Rectal smooth muscle tissue (tissue), 1 donor: ENCODE results near the gene AKT3.
"Not testable (repeated sequence)": the region's sequence is repeated elsewhere in the genome, so short reads cannot be mapped to it uniquely, and the experiment has no call there.

ENCODE experiments used
- H3K27ac ChIP-seq: one replicate; pipeline ENCODE4 v1.7.0; 2013; ENCODE audit warnings: low read depth, low read length, inconsistent platforms
- H3K27me3 ChIP-seq: one replicate; pipeline ENCODE4 v1.7.0; 2013; ENCODE audit warnings: low read length; ENCODE audit not compliant: control insufficient read depth, insufficient read depth
- H3K36me3 ChIP-seq: one replicate; pipeline ENCODE4 v1.7.0; 2013; ENCODE audit warnings: low read length; ENCODE audit not compliant: control insufficient read depth, insufficient read depth
- H3K4me1 ChIP-seq: one replicate; pipeline ENCODE4 v1.7.0; 2013; ENCODE audit warnings: low read length; ENCODE audit not compliant: control insufficient read depth, insufficient read depth
- H3K4me3 ChIP-seq: one replicate; pipeline ENCODE4 v1.7.0; 2013; ENCODE audit warnings: low read length
- H3K9ac ChIP-seq: one replicate; pipeline ENCODE4 v1.7.0; 2013; ENCODE audit warnings: low read length

AKT3 gene

DNA sequence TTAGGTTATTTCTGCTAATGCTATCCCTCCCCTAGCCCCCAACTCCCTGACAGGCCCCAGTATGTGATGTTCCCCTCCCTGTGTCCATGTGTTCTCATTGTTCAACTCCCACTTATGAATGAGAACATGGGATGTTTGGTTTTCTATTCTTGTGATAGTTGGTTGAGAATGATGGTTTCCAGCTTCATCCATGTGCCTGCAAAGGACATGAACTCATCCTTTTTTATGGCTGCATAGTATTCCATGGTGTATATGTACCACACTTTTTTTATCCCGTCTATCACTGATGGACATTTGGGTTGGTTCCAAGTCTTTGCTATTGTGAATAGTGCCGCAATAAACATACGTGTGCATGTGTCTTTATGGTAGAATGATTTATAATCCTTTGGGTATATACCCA, 200.5 kb downstream of the AKT3 start:
- H3K36me3 ChIP-seq, H3K9ac ChIP-seq, H3K4me3 ChIP-seq, H3K27me3 ChIP-seq, H3K4me1 ChIP-seq, H3K27ac ChIP-seq: not testable (repeated sequence)

DNA sequence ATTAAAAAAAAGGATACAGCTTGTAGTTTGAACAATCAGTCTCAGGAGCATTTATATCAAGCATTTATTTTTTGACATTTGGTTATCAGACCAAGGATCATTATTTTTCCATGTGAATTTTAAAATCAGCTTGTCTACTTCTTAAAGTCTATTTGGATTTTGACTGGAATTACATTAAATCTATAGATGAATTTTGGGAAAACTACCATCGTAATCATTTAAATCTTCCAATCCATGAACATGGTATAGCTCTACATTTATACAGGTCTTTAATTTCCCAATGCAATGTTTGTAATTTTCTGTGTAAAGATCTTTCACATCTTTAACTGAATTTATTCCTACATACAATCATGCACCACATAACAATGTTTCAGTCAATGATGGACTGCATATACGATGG, 203.2 kb downstream of the AKT3 start:
- no peak overlapping the region for H3K9ac ChIP-seq
- H3K4me1 ChIP-seq = no peaks in the 10 kb centered on the region
- peaks cover 2% of the 10 kb centered on the region for H3K36me3 ChIP-seq
- no peaks in the 10 kb centered on the region for H3K27me3 ChIP-seq
- no peak overlapping the region for H3K27ac ChIP-seq
- no peak overlapping the region for H3K4me3 ChIP-seq

DNA sequence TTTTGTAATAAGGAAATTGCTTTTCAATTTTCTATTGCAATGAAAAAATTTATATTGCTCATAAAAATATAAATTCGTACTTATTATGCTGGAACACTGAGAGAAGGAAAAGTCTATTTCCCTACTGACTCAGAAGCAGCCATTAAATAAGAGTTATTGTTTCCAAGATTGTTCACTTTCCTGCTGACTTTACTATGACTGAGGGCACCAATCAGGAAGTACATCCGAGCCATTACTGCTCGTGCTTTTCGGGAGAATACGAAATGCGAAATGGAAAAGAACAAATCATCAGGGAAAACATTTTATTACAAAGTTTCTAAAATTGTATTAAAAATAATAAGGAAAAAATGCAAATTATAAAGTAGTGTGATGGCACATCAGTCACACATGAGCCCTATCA, 204.8 kb downstream of the AKT3 start:
- Histone ChIP-seq H3K9ac (no peak overlapping the region), H3K27me3 (no peaks in the 10 kb centered on the region), H3K4me3 (no peak overlapping the region), H3K27ac (no peak overlapping the region), H3K4me1 (no peaks in the 10 kb centered on the region), H3K36me3 (peaks cover 2% of the 10 kb centered on the region)

DNA sequence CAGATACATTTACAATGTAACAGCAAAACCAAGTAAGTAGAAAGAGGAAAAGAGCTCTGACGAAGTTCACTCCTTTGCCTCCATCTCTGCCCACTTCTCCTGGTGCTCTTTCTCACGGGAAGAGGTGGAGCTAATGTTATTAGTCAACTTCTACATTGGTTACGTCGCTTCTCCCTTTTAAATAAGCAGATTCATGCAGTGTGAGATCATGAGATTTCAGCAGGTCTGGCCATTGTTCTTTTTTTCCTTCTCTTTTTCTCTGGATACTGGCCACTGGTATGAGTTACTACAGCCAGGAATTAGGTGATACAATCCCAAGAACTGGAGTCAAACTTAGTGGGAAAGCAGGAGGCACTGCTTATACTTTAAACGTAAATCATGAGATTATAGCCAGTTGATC, 207.1 kb downstream of the AKT3 start:
- Histone ChIP-seq H3K4me1 (no peaks in the 10 kb centered on the region), H3K4me3 (no peak overlapping the region), H3K27ac (no peak overlapping the region), H3K36me3 (peaks cover 2% of the 10 kb centered on the region), H3K9ac (no peak overlapping the region), H3K27me3 (no peaks in the 10 kb centered on the region)

DNA sequence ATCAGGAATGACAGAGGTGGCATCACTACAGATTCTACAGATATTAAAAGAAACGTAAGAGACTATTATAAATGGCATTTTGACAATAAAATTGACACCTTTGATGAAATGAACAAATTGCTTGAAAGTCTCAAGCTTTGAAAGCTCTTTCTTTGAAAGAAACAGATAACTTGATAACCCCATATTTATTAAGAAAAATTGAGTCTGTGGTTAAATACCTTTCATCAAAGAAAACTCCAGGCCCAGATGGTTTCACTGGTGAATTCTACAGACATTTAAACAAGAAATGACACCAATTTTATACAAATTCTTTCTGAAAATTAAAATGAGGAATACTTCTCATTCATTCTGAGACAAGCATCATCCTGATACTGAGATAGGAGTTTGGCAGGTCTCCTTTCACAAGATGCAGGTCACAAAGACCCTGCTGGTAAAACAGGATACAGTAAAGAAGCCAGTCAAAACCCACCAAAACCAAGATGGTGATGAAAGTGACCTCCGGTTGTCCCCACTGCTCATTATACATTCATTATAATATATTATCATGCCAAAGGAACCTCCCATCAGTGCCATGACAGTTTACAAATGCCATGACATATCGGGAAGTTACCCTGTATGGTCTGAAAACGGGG, 210.9 kb downstream of the AKT3 start:
- no peak overlapping the region for H3K9ac ChIP-seq
- H3K4me3 ChIP-seq = no peak overlapping the region

DNA sequence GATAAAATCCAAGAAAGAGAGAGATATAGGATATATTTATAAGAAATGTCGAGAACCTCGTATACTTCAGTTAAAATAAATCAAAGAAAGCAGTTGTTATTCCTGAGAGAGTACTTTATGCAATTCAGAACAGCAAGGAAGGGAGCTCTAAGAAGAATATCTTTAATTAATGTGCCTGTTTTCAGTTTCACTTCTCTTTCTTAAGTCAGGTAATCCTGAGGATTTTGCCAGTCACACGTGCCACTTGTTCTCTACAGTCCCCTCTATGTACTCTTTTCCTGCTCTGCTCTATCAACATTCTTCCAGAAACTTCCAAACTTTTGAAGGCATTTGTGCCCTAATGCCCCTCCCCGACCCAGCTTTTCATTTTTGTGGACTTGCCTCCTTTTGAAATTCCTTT, 211.9 kb downstream of the AKT3 start:
- no peak overlapping the region for H3K9ac ChIP-seq
- no peaks in the 10 kb centered on the region for H3K36me3 ChIP-seq
- no peaks in the 10 kb centered on the region for H3K4me1 ChIP-seq
- H3K27me3 ChIP-seq = no peaks in the 10 kb centered on the region
- H3K27ac ChIP-seq = no peak overlapping the region
- H3K4me3 ChIP-seq = no peak overlapping the region

More for the DNA sequence above, 210.9 kb downstream of the AKT3 start:
- H3K4me1 ChIP-seq = no peaks in the 10 kb centered on the region
- no peaks in the 10 kb centered on the region for H3K27me3 ChIP-seq
- no peaks in the 10 kb centered on the region for H3K36me3 ChIP-seq
- no peak overlapping the region for H3K27ac ChIP-seq

DNA sequence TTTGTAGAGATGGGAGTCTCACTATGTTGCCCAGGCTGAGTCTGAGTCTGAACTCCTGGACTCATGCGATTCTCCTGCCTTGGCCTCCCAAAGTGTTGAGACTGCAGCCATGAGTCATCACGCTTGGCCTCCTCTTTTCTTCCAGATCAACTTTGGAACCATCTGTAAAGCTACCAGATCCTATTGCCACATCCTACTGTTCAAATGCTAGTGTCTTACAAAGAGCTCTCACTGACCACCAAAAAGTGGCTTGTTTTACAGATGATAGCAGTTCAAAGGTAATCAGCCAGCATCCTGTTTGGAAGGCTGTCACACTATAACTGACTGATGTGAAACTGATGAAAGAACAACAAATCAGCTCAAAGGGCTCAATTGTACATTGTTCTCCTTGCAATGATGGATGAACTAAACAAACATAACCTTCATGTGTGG, 221.6 kb downstream of the AKT3 start:
- Histone ChIP-seq H3K36me3 (peaks cover 3% of the 10 kb centered on the region), H3K4me1 (no peaks in the 10 kb centered on the region), H3K27ac (no peak overlapping the region), H3K9ac (no peak overlapping the region), H3K27me3 (no peaks in the 10 kb centered on the region), H3K4me3 (no peak overlapping the region)

DNA sequence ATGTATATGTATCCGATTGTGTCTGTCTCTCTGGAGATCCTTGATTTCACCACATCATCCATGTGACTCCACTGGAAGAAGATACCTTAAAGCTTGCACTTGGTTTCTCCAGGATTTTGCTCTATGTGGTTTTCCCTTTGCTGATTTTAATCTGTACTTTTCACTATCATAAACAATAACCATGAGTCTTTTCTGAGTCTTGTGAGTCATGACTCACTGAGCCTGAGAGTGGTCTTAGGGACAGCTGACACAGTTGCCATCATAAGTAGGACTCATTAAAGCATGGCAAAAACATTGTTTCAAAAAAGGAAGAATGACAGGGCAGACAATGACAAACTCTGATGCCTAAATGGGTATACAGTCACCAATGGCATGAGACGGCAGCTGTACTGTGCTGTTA, 226.2 kb downstream of the AKT3 start:
- Histone ChIP-seq H3K4me1 (no peaks in the 10 kb centered on the region), H3K27me3 (no peaks in the 10 kb centered on the region), H3K27ac (no peak overlapping the region), H3K4me3 (no peak overlapping the region), H3K36me3 (peaks cover 4% of the 10 kb centered on the region), H3K9ac (no peak overlapping the region)

DNA sequence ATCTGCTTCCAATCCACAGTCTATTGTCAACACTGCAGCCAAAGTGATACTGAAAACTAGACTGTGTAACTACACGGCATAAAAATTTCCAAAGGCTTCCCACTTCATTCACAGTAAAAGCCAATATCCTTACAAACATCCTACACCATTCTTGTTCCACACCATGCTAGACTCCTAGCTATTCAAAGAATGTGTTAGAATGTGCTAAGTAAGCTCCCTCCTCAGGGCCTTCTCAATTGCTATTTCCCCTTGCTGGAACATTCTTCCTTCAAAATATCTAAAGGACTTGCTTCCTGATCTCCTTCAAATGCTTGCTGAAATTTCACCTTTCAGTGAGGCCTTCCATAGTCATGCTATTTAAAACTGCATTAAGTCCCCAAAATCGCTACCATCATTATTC, 228.1 kb downstream of the AKT3 start:
- Histone ChIP-seq H3K4me3 (no peak overlapping the region), H3K36me3 (peaks cover 4% of the 10 kb centered on the region), H3K27me3 (no peaks in the 10 kb centered on the region), H3K27ac (no peak overlapping the region), H3K4me1 (no peaks in the 10 kb centered on the region), H3K9ac (no peak overlapping the region)

DNA sequence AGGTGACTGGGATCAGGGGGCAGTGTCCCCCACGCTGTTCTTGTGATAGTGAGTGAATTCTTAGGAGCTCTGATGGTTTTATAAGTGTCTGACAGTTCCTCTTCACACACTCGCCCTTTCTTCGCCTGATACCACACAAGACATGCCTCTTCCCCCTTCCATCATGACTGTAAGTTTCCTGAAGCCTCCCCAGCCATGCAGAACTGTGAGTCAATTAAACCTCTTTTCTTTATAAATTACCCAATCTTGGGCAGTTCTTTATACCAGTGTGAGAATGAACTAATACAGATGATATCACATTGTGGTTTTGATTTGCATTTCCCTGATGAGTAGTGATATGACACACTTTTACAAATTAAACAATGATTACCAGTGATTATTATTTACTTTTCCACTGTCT, 229.9 kb downstream of the AKT3 start:
- Histone ChIP-seq H3K4me3 (no peak overlapping the region), H3K9ac (no peak overlapping the region), H3K4me1 (no peaks in the 10 kb centered on the region), H3K27ac (no peak overlapping the region), H3K36me3 (peaks cover 4% of the 10 kb centered on the region), H3K27me3 (no peaks in the 10 kb centered on the region)

DNA sequence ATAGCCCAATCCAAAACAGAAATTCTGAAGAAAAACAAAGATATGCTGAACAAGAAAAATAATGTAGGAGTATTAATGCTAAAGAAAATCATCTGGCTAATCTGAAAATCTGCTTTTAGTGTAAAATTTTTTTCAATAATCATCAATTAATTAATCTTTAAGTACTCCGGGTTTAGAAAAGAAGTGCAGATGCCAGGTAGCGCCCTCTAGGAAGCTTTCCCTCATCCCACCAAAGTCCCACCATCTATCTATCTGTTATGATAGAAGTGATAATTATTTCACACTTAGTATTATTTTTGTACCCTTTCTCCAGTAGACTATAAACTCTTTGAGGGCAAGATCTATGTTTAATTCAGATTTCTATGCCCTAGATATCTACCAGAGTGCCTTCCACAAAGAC, 240.3 kb downstream of the AKT3 start:
- no peaks in the 10 kb centered on the region for H3K27me3 ChIP-seq
- no peak overlapping the region for H3K27ac ChIP-seq
- no peak overlapping the region for H3K4me3 ChIP-seq
- peaks cover 3% of the 10 kb centered on the region for H3K36me3 ChIP-seq
- H3K4me1 ChIP-seq = no peaks in the 10 kb centered on the region
- no peak overlapping the region for H3K9ac ChIP-seq

DNA sequence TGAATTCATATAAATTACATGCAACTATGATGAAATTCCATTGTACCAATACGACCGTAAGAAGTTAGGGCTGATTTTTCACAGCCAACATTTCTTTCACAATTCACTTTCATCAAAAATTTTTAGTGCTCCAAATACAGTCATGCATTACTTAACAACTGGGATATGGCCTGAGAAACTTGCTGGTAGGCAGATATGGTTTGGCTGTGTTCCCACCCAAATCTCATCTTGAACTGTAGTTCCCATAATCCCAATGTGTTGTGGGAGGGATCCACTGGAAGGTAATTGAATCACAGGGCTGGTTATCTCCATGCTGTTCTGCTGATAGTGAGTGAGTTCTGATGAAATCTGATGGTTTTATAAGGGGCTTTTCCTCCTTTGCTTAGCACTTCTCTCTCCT, 244.4 kb downstream of the AKT3 start:
- Histone ChIP-seq H3K27ac (no peak overlapping the region), H3K36me3 (peaks cover 3% of the 10 kb centered on the region), H3K9ac (no peak overlapping the region), H3K27me3 (no peaks in the 10 kb centered on the region), H3K4me3 (no peak overlapping the region), H3K4me1 (no peaks in the 10 kb centered on the region)

DNA sequence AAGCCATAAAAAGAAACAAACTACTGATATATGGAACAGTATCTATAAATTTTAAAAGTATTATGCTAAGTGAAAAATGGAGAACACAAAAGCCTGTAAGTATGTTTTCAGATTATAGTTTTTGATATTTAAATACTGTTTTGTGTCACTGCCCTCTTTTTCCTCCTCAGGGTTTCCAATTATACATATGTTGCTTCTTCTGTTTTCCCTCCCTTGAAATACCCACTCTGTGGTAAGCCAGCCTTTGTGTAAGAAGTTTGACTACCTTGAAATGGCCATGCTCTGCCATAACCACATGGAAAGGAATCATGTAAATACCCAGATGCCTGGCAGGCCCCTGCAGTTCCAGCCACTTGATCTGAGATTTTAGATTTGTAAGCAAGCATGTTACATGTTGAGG, 248.3 kb downstream of the AKT3 start:
- H3K27me3 ChIP-seq = no peaks in the 10 kb centered on the region
- H3K4me1 ChIP-seq = no peaks in the 10 kb centered on the region
- no peak overlapping the region for H3K9ac ChIP-seq
- peaks cover 2% of the 10 kb centered on the region for H3K36me3 ChIP-seq
- H3K4me3 ChIP-seq = no peak overlapping the region
- no peak overlapping the region for H3K27ac ChIP-seq
